Right lobe of liver (tissue), 4 donors: ENCODE results near the gene THADA.
A peak's percentile ranks its signal among the peaks of the same experiment; 100 is the strongest.

Experiments used
- CTCF ChIP-seq, 4 donors: fragments of 200-600 bp in 3 of 4; fragments of 450-650 bp in 1 of 4; IDR thresholded peaks; one replicate each; pipeline versions ENCODE4 v1.5.1 to v1.8.0; 2016 to 2022; ENCODE audit warnings: antibody characterized with exemption in 4 of 4, mild to moderate bottlenecking in 2 of 4
- POLR2A ChIP-seq: fragments of 450-650 bp; IDR thresholded peaks from one replicate; pipeline ENCODE4 v1.6.1; 2017; ENCODE audit warnings: antibody characterized with exemption, mild to moderate bottlenecking
- donor health status: DM: no; HTN: no; CAD: no.
- donor health status: DM: no; HTN: no; CAD: no.
- donor health status: DM: no; HTN: yes; CAD: no.

GRCh38 chr2:43219383-43220228 lies 376.2 kb downstream of the THADA start:
- TF ChIP-seq POLR2A (peak; percentile 81), CTCF (IDR thresholded peaks at IDR 0.05) (no peak)
